DND-41 (cell line): ENCODE measurements around the gene DGKI.

Experiments
- CTCF ChIP-seq: IDR thresholded peaks from 2 replicates; pipeline ENCODE4 v1.5.1; 2012; ENCODE audit warnings: borderline replicate concordance, low read length, moderate library complexity, mild to moderate bottlenecking; ENCODE audit not compliant: poor library complexity, severe bottlenecking; ENCODE audit errors: extremely low read depth
- EZH2 ChIP-seq: IDR thresholded peaks from 3 replicates; pipeline ENCODE4 v1.6.1; 2012; ENCODE audit warnings: borderline replicate concordance, low read depth, mild to moderate bottlenecking, moderate library complexity, low read length, inconsistent platforms; ENCODE audit not compliant: severe bottlenecking

- TF ChIP-seq CTCF (no peak), EZH2 (no peak)
Observed at GRCh38 chr7:137545059-137545716, 301.6 kb downstream of the DGKI start.
